ENCODE measurements around the gene BTBD2. TPM values are rescaled to one million over a fixed set of nuclear protein-coding genes. Genes with fewer than 3 reads are reported as not detected.

BTBD2 gene
- polyA plus RNA-seq, 4 donors = 32.7 to 101 (median 53.0) TPM

- H3K27ac ChIP-seq (ENCODE audit: low read depth in 1 of 3, low read length in 2 of 3) = peak overlapping the region in 1 of 3 donors; percentile 68
- peaks cover 0 to 3% of the 10 kb centered on the region in 2 donors for H3K9me3 ChIP-seq (ENCODE audit: control insufficient read depth in 2 of 2, insufficient read depth in 1 of 2, low read depth in 1 of 2, low read length in 1 of 2)
- no peak for FAIRE-seq
- H3K4me3 ChIP-seq (ENCODE audit: low read depth in 1 of 3, low read length in 3 of 3) = peak overlapping the region; percentile 63 to 94 (median 82)
- H3K4me1 ChIP-seq (ENCODE audit: control insufficient read depth in 3 of 3, insufficient read depth in 2 of 3, low read depth in 1 of 3, low read length in 2 of 3) = peaks cover 0 to 9% (median 0%) of the 10 kb centered on the region in 3 donors
- DNase-seq = peak in 1 of 2 donors; percentile 42
- WGBS, 3 donors = 8 to 18% (median 8%) methylated on average over 20 to 74 of the region's 74 CpGs
- H3K27me3 ChIP-seq (ENCODE audit: control insufficient read depth in 3 of 3, insufficient read depth in 3 of 3, low read length in 3 of 3) = no peaks in the 10 kb centered on the region
- peaks cover 0 to 37% (median 0%) of the 10 kb centered on the region in 3 donors for H3K36me3 ChIP-seq (ENCODE audit: control insufficient read depth in 3 of 3, insufficient read depth in 2 of 3, low read depth in 1 of 3, low read length in 3 of 3)
Measured at GRCh38 chr19:2014731-2015607, 545 bp downstream of the BTBD2 start.

GRCh38 chr19:2014131-2014571 is 1.4 kb downstream of the BTBD2 start:
- H3K27me3 ChIP-seq (ENCODE audit: control insufficient read depth in 3 of 3, insufficient read depth in 3 of 3, low read length in 3 of 3) = no peaks in the 10 kb centered on the region
- peaks cover 0 to 3% of the 10 kb centered on the region in 2 donors for H3K9me3 ChIP-seq (ENCODE audit: control insufficient read depth in 2 of 2, insufficient read depth in 1 of 2, low read depth in 1 of 2, low read length in 1 of 2)
- DNase-seq (no peak), FAIRE-seq (no peak)
- peaks cover 0 to 9% (median 0%) of the 10 kb centered on the region in 3 donors for H3K4me1 ChIP-seq (ENCODE audit: control insufficient read depth in 3 of 3, insufficient read depth in 2 of 3, low read depth in 1 of 3, low read length in 2 of 3)
- peaks cover 0 to 37% (median 0%) of the 10 kb centered on the region in 3 donors for H3K36me3 ChIP-seq (ENCODE audit: control insufficient read depth in 3 of 3, insufficient read depth in 2 of 3, low read depth in 1 of 3, low read length in 3 of 3)
- 74 to 75% (median 75%) methylated on average over 5 of the region's 5 CpGs for WGBS, 3 donors
- H3K27ac ChIP-seq (ENCODE audit: low read depth in 1 of 3, low read length in 2 of 3) = no peak overlapping the region
- H3K4me3 ChIP-seq (ENCODE audit: low read depth in 1 of 3, low read length in 3 of 3) = peak overlapping the region in 2 of 3 donors; percentile 63 to 94

- no peak for DNase-seq
- Histone ChIP-seq H3K9me3 (ENCODE audit: control insufficient read depth in 2 of 2, insufficient read depth in 1 of 2, low read depth in 1 of 2, low read length in 1 of 2) (peaks cover 0 to 3% of the 10 kb centered on the region in 2 donors), H3K4me3 (ENCODE audit: low read depth in 1 of 3, low read length in 3 of 3) (no peak overlapping the region), H3K36me3 (ENCODE audit: control insufficient read depth in 3 of 3, insufficient read depth in 2 of 3, low read depth in 1 of 3, low read length in 3 of 3) (peaks cover 0 to 38% (median 0%) of the 10 kb centered on the region in 3 donors), H3K4me1 (ENCODE audit: control insufficient read depth in 3 of 3, insufficient read depth in 2 of 3, low read depth in 1 of 3, low read length in 2 of 3) (peaks cover 0 to 9% (median 0%) of the 10 kb centered on the region in 3 donors), H3K27ac (ENCODE audit: low read depth in 1 of 3, low read length in 2 of 3) (no peak overlapping the region), H3K27me3 (ENCODE audit: control insufficient read depth in 3 of 3, insufficient read depth in 3 of 3, low read length in 3 of 3) (no peaks in the 10 kb centered on the region)
- 83 to 95% (median 91%) methylated on average over 6 of the region's 6 CpGs for WGBS, 3 donors
- FAIRE-seq = no peak
Measured at GRCh38 chr19:2013683-2013961, 1.9 kb downstream of the BTBD2 start.

GRCh38 chr19:2012941-2013682 is 2.4 kb downstream of the BTBD2 start:
- FAIRE-seq (no peak), DNase-seq (no peak)
- WGBS, 3 donors = 90 to 92% (median 91%) methylated on average over 21 of the region's 21 CpGs
- Histone ChIP-seq H3K4me3 (ENCODE audit: low read depth in 1 of 3, low read length in 3 of 3) (no peak overlapping the region), H3K27me3 (ENCODE audit: control insufficient read depth in 3 of 3, insufficient read depth in 3 of 3, low read length in 3 of 3) (no peaks in the 10 kb centered on the region), H3K27ac (ENCODE audit: low read depth in 1 of 3, low read length in 2 of 3) (no peak overlapping the region), H3K4me1 (ENCODE audit: control insufficient read depth in 3 of 3, insufficient read depth in 2 of 3, low read depth in 1 of 3, low read length in 2 of 3) (peaks cover 0 to 9% (median 0%) of the 10 kb centered on the region in 3 donors), H3K9me3 (ENCODE audit: control insufficient read depth in 2 of 2, insufficient read depth in 1 of 2, low read depth in 1 of 2, low read length in 1 of 2) (peaks cover 0 to 3% of the 10 kb centered on the region in 2 donors), H3K36me3 (ENCODE audit: control insufficient read depth in 3 of 3, insufficient read depth in 2 of 3, low read depth in 1 of 3, low read length in 3 of 3) (peaks cover 0 to 43% (median 0%) of the 10 kb centered on the region in 3 donors)

- FAIRE-seq = no peak
- 93 to 96% (median 94%) methylated on average over 12 of the region's 12 CpGs for WGBS, 3 donors
- no peaks in the 10 kb centered on the region for H3K27me3 ChIP-seq (ENCODE audit: control insufficient read depth in 3 of 3, insufficient read depth in 3 of 3, low read length in 3 of 3)
- peaks cover 0 to 6% (median 0%) of the 10 kb centered on the region in 3 donors for H3K4me1 ChIP-seq (ENCODE audit: control insufficient read depth in 3 of 3, insufficient read depth in 2 of 3, low read depth in 1 of 3, low read length in 2 of 3)
- H3K36me3 ChIP-seq (ENCODE audit: control insufficient read depth in 3 of 3, insufficient read depth in 2 of 3, low read depth in 1 of 3, low read length in 3 of 3) = peaks cover 0 to 51% (median 0%) of the 10 kb centered on the region in 3 donors
- H3K4me3 ChIP-seq (ENCODE audit: low read depth in 1 of 3, low read length in 3 of 3) = no peak overlapping the region
- H3K9me3 ChIP-seq (ENCODE audit: control insufficient read depth in 2 of 2, insufficient read depth in 1 of 2, low read depth in 1 of 2, low read length in 1 of 2) = peaks cover 0 to 3% of the 10 kb centered on the region in 2 donors
- DNase-seq = no peak
- no peak overlapping the region for H3K27ac ChIP-seq (ENCODE audit: low read depth in 1 of 3, low read length in 2 of 3)
Measured at GRCh38 chr19:2011169-2011568, 4.3 kb downstream of the BTBD2 start.

GRCh38 chr19:2010135-2010668 is 5.3 kb downstream of the BTBD2 start:
- DNase-seq = no peak
- WGBS, 3 donors = 92 to 96% (median 95%) methylated on average over 18 to 20 of the region's 20 CpGs
- Histone ChIP-seq H3K9me3 (ENCODE audit: control insufficient read depth in 2 of 2, insufficient read depth in 1 of 2, low read depth in 1 of 2, low read length in 1 of 2) (peaks cover 0 to 3% of the 10 kb centered on the region in 2 donors), H3K4me3 (ENCODE audit: low read depth in 1 of 3, low read length in 3 of 3) (no peak overlapping the region), H3K27me3 (ENCODE audit: control insufficient read depth in 3 of 3, insufficient read depth in 3 of 3, low read length in 3 of 3) (no peaks in the 10 kb centered on the region), H3K4me1 (ENCODE audit: control insufficient read depth in 3 of 3, insufficient read depth in 2 of 3, low read depth in 1 of 3, low read length in 2 of 3) (peaks cover 0 to 4% (median 0%) of the 10 kb centered on the region in 3 donors), H3K36me3 (ENCODE audit: control insufficient read depth in 3 of 3, insufficient read depth in 2 of 3, low read depth in 1 of 3, low read length in 3 of 3) (peaks cover 0 to 57% (median 0%) of the 10 kb centered on the region in 3 donors), H3K27ac (ENCODE audit: low read depth in 1 of 3, low read length in 2 of 3) (no peak overlapping the region)
- no peak for FAIRE-seq

GRCh38 chr19:2003874-2004273 is 11.6 kb downstream of the BTBD2 start:
- Histone ChIP-seq H3K36me3 (ENCODE audit: control insufficient read depth in 3 of 3, insufficient read depth in 2 of 3, low read depth in 1 of 3, low read length in 3 of 3) (peaks cover 2 to 76% (median 2%) of the 10 kb centered on the region in 3 donors), H3K4me3 (ENCODE audit: low read depth in 1 of 3, low read length in 3 of 3) (no peak overlapping the region), H3K27ac (ENCODE audit: low read depth in 1 of 3, low read length in 2 of 3) (no peak overlapping the region), H3K9me3 (ENCODE audit: control insufficient read depth in 2 of 2, insufficient read depth in 1 of 2, low read depth in 1 of 2, low read length in 1 of 2) (no peaks in the 10 kb centered on the region), H3K27me3 (ENCODE audit: control insufficient read depth in 3 of 3, insufficient read depth in 3 of 3, low read length in 3 of 3) (no peaks in the 10 kb centered on the region), H3K4me1 (ENCODE audit: control insufficient read depth in 3 of 3, insufficient read depth in 2 of 3, low read depth in 1 of 3, low read length in 2 of 3) (no peaks in the 10 kb centered on the region)
- DNase-seq = no peak
- WGBS, 3 donors = 92 to 98% (median 93%) methylated on average over 4 of the region's 4 CpGs
- FAIRE-seq = no peak

- peaks cover 0 to 5% of the 10 kb centered on the region in 2 donors for H3K9me3 ChIP-seq (ENCODE audit: control insufficient read depth in 2 of 2, insufficient read depth in 1 of 2, low read depth in 1 of 2, low read length in 1 of 2)
- FAIRE-seq (no peak), DNase-seq (no peak)
- no peaks in the 10 kb centered on the region for H3K4me1 ChIP-seq (ENCODE audit: control insufficient read depth in 3 of 3, insufficient read depth in 2 of 3, low read depth in 1 of 3, low read length in 2 of 3)
- peaks cover 2 to 81% (median 7%) of the 10 kb centered on the region in 3 donors for H3K36me3 ChIP-seq (ENCODE audit: control insufficient read depth in 3 of 3, insufficient read depth in 2 of 3, low read depth in 1 of 3, low read length in 3 of 3)
- H3K4me3 ChIP-seq (ENCODE audit: low read depth in 1 of 3, low read length in 3 of 3) = no peak overlapping the region
- H3K27me3 ChIP-seq (ENCODE audit: control insufficient read depth in 3 of 3, insufficient read depth in 3 of 3, low read length in 3 of 3) = no peaks in the 10 kb centered on the region
- 80 to 87% (median 86%) methylated on average over 26 of the region's 26 CpGs for WGBS, 3 donors
- no peak overlapping the region for H3K27ac ChIP-seq (ENCODE audit: low read depth in 1 of 3, low read length in 2 of 3)
Measured at GRCh38 chr19:1999856-2000515, 15.5 kb downstream of the BTBD2 start.
